GM19023 (cell line): ENCODE results near the gene FOXO3B.
"Not testable (repeated sequence)": the region's sequence is repeated elsewhere in the genome, so short reads cannot be mapped to it uniquely, and the experiment has no call there.

Experiments used
- ATAC-seq: cut with Tn5 transposase; IDR thresholded peaks from one replicate; pipeline ENCODE4 v1.9.1; 2021; ENCODE audit warnings: mild to moderate bottlenecking, moderate library complexity; ENCODE audit not compliant: unreplicated experiment

The FOXO3B gene

DNA sequence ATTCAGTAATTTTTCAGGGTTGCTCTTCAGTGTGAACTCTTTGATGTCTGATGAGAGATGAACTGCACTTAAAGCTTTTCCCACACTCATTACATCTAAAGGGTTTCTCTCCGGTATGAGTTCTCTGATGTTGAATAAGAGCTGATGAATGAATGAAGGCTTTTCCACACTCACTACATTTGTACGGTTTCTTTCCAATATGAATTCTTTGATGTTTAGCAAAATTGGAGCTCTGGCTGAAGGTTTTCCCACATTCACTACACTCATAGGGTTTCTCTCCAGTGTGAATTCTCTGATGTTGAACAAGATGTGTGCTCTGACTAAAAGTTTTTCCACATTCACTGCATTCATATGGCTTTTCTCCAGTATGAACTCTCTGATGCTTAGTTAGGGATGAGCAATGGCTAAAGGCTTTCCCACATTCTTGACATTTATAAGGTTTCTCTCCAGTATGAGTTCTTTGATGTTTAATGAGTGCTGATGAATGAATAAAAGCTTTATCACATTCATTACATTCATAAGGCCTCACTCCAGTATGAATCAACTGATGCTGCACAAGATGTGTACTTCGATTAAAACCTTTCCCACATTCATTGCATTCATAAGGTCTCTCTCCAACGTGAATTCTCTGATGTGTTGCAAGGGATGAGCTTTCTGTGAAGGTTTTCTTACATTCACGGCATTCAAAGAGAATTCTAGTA is 20.0 kb downstream of the FOXO3B start:
- ATAC-seq = not testable (repeated sequence)

DNA sequence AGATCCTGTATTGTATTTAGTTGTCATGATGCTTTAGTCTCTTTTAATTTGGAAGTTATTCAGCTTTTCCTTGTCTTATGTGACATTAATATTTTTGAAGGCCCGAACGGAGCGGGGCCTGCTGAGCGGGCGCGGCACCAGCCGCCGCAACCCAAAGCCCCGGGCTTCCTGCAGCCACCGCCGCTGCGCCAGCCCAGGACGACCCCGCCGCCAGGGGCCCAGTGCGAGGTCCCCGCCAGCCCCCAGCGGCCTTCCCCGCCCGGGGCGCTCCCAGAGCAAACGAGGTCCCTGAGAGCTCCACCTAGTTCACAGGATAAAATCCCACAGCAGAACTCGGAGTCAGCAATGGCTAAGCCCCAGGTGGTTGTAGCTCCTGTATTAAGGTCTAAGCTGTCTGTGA is 32.0 kb downstream of the FOXO3B start:
- not testable (repeated sequence) for ATAC-seq

DNA sequence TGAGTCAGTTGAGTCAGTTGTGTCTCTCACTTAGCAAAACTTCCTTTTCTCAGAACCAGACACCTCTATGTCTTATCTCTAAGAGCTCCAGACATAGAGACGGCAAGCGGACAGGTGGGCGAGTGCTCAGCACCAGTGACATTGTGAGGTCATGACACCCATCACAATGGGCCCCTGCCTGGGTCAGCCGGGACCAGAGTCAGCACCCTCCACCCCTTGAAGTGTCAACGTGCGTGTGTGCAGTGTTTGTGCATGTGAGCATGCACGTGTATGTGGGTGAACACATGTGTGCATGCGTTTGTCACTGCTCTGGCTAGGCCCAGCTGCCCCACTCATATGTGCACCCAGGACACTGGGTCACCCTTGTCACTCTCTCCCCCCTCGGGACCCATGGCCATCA is 37.8 kb downstream of the FOXO3B start, which contains the start of gene TBC1D28:
TSS of gene TBC1D28 (minus strand) at position 101 of the 400 bp plus-strand sequence. CDS start 3,039 bp downstream, outside the sequence.
- ATAC-seq = not testable (repeated sequence)

GRCh38 chr17:18643124-18643523 is 39.0 kb downstream of the FOXO3B start:
- ATAC-seq = not testable (repeated sequence)

- not testable (repeated sequence) for ATAC-seq
Observed at GRCh38 chr17:18638357-18638756, 43.8 kb downstream of the FOXO3B start.

DNA sequence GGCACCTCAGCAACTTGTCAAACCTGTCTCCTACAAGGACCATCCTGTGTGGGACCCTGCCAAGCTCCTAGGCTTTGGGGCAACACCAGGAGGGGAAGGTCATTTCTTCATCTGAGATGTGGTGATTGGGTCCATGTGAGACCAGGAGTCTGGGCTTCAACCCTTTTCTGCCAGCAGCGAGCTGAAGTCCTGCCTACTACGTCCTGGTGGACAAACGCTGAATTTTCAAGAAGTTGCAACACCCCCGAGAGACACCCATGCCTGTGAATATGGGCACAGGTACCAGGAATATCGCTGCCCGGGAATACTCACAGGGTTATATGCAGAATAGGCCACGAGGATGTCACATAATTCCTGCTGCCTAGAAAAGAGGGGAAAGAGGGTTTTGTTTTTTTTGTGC is 45.9 kb downstream of the FOXO3B start:
- not testable (repeated sequence) for ATAC-seq

DNA sequence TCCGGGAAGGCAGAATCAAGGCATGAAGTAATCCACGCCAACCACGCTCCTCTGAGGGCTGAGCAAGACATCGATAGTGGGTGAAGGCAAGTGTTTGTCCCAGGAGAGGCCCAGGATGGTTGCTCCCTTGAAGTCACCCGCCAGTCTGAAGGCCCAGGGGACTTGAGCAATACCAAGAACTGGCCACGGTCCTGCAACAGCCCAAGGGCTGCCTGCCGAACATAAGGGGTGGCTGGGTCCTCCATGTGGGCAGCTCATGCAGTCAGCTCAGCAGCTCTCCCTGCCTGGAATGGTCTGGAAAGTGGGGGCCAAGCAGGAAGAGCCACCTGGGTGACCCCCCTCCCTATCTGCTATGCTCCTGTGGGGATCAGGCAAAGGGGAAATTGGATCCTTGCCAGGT is 46.3 kb downstream of the FOXO3B start:
- not testable (repeated sequence) for ATAC-seq

DNA sequence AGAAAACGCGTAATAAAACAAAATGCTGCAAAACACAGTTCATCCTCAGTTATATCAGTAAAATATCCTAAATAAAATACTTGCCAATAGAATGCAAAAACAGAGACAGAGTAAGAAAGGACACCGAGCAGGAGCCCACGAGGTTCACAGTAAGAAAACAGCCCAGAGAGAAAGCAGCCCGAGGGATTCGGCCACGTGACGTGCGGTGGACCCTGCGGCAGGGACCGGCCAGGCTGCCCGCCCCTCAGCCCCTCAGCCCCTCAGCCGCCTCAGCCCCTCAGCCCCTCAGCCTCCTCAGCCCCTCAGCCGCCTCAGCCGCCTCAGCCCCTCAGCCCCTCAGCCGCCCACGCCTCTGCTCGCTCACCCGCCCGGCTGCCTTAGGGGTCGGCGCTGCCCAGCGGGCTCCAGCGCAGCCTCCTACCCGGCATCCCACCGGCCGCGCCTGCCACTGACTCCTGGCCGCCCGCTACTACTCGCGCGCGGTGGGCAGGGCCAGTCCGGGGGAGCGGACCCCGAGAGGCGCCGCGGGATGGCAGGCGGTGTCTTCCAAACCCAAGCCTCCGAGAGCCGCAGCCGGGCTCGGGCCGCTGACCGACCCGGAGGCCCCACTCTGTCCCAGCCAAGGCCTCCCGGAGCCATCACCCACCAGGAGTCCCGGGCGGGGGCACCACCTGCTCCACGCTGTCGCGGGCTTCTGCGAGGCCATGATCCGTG is 47.4 kb downstream of the FOXO3B start:
- ATAC-seq = not testable (repeated sequence)
